ENCODE data around the gene TLR2. TPM values are rescaled to one million over a fixed set of nuclear protein-coding genes. Genes with fewer than 3 reads are reported as not detected.

Gene TLR2
- total RNA-seq, 6 donors from 2014 or later = 34.8 to 104 (median 91.2) TPM

- Histone ChIP-seq H3K4me1 (peaks cover 7 to 28% (median 19%) of the 10 kb centered on the region in 4 donors), H3K36me3 (no peaks in the 10 kb centered on the region), H3K9me3 (peaks cover 0 to 3% (median 0%) of the 10 kb centered on the region in 4 donors), H3K27me3 (no peaks in the 10 kb centered on the region), H3K4me3 (no peak overlapping the region), H3K27ac (peak overlapping the region in 1 of 4 donors; percentile 40)
- TF ChIP-seq CTCF (IDR thresholded peaks at IDR 0.05) (no peak), POLR2AphosphoS5 (IDR thresholded peaks at IDR 0.05) (no peak), EP300 (IDR thresholded peaks at IDR 0.05) (no peak), POLR2A (IDR thresholded peaks at IDR 0.05) (no peak)
- DNase-seq = no peak
- no peak for ATAC-seq (ENCODE audit: low FRiP score in 2 of 2)
- WGBS, 2 donors = 71 to 73% methylated on average over 4 of the region's 4 CpGs
Measured at GRCh38 chr4:153647975-153648374, 36.1 kb upstream of the TLR2 start.

DNA sequence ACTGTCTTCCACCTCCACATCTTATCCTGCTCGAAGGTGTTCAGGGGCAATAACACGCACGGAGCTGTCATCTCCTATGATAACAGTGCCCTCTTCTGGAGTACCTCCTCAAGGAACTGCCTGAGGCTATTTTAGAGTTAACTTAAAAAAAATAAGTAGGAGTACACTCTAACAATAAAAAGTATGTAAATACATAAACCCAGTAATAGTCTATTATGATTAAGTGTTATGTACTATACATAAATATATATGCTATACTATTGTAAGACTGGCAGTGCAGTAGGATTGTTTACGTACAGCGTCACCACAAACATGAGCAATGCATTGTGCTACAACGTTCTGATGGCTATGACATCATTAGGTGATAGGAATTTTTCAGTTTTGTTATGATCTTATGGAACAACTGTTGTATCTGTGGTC is 34.5 kb upstream of the TLR2 start:
- H3K27me3 ChIP-seq = no peaks in the 10 kb centered on the region
- WGBS, 2 donors = 59 to 64% methylated on average over 6 of the region's 6 CpGs

GRCh38 chr4:153651116-153651515 is 33.0 kb upstream of the TLR2 start:
- WGBS, 2 donors = 50 to 51% methylated on average over 3 of the region's 3 CpGs
- ATAC-seq (ENCODE audit: low FRiP score in 2 of 2) (peak in 1 of 2 donors; percentile 27), DNase-seq (no peak)
- Histone ChIP-seq H3K4me1 (peaks cover 12 to 33% (median 23%) of the 10 kb centered on the region in 4 donors), H3K9me3 (no peaks in the 10 kb centered on the region), H3K4me3 (no peak overlapping the region), H3K27ac (peak overlapping the region; percentile 81 to 88 (median 85)), H3K36me3 (no peaks in the 10 kb centered on the region), H3K27me3 (no peaks in the 10 kb centered on the region)
- TF ChIP-seq POLR2A (IDR thresholded peaks at IDR 0.05) (no peak), EP300 (IDR thresholded peaks at IDR 0.05) (no peak), CTCF (IDR thresholded peaks at IDR 0.05) (no peak), POLR2AphosphoS5 (IDR thresholded peaks at IDR 0.05) (no peak)

More for the DNA sequence above, 34.5 kb upstream of the TLR2 start:
- H3K4me3 ChIP-seq = no peak overlapping the region
- DNase-seq (no peak), ATAC-seq (ENCODE audit: low FRiP score in 2 of 2) (no peak)
- peaks cover 7 to 23% (median 19%) of the 10 kb centered on the region in 4 donors for H3K4me1 ChIP-seq
- H3K9me3 ChIP-seq = peaks cover 0 to 3% (median 0%) of the 10 kb centered on the region in 4 donors
- H3K36me3 ChIP-seq = no peaks in the 10 kb centered on the region
- TF ChIP-seq POLR2AphosphoS5 (IDR thresholded peaks at IDR 0.05) (no peak), EP300 (IDR thresholded peaks at IDR 0.05) (no peak), CTCF (IDR thresholded peaks at IDR 0.05) (peak in 1 of 6 experiments; percentile 8), POLR2A (IDR thresholded peaks at IDR 0.05) (no peak)
- no peak overlapping the region for H3K27ac ChIP-seq

- Histone ChIP-seq H3K4me3 (no peak overlapping the region), H3K9me3 (no peaks in the 10 kb centered on the region), H3K27me3 (no peaks in the 10 kb centered on the region), H3K4me1 (peaks cover 17 to 38% (median 26%) of the 10 kb centered on the region in 4 donors), H3K27ac (peak overlapping the region; percentile 81 to 88 (median 85)), H3K36me3 (no peaks in the 10 kb centered on the region)
- TF ChIP-seq POLR2A (IDR thresholded peaks at IDR 0.05) (peak in 1 of 4 donors; percentile 61), EP300 (IDR thresholded peaks at IDR 0.05) (no peak), POLR2AphosphoS5 (IDR thresholded peaks at IDR 0.05) (peak; percentile 47 to 70), CTCF (IDR thresholded peaks at IDR 0.05) (no peak)
- peak in 1 of 2 donors; percentile 89 for DNase-seq
- WGBS, 2 donors = 35 to 36% methylated on average over 5 of the region's 5 CpGs
- ATAC-seq (ENCODE audit: low FRiP score in 2 of 2) = peak; percentile 82 to 86
Measured at GRCh38 chr4:153651587-153651986, 32.5 kb upstream of the TLR2 start.
